Smooth muscle cell (in vitro differentiated cells): ENCODE data around the gene DUS1L. TPM values are rescaled to one million over a fixed set of nuclear protein-coding genes. Genes with fewer than 3 reads are reported as not detected.

Source experiments
- DNase-seq: peaks from one replicate; lab custom pipeline; 2025; ENCODE audit not compliant: unreplicated experiment; lab: John Stamatoyannopoulos, UW
- H2AFZ ChIP-seq: fragments of 200-600 bp; sonication (generic); 2 replicates; pipeline ENCODE4 v1.6.0; 2016; ENCODE audit warnings: antibody characterized with exemption, low read depth, mild to moderate bottlenecking
- H3F3A ChIP-seq: fragments of 200-600 bp; sonication (generic); 2 replicates; pipeline ENCODE4 v1.6.0; 2017; ENCODE audit warnings: antibody characterized with exemption, low read depth
- H3K27ac ChIP-seq: fragments of 200-600 bp; sonication (generic); 2 replicates; pipeline ENCODE4 v1.5.1; 2016; ENCODE audit warnings: low read depth, mild to moderate bottlenecking
- H3K27me3 ChIP-seq: fragments of 200-600 bp; sonication (generic); 2 replicates; pipeline ENCODE4 v1.6.1; 2016; ENCODE audit warnings: low read depth, mild to moderate bottlenecking
- H3K36me3 ChIP-seq: fragments of 200-600 bp; sonication (generic); 2 replicates; pipeline ENCODE4 v1.5.1; 2016; ENCODE audit warnings: low read depth
- H3K4me1 ChIP-seq: fragments of 200-600 bp; sonication (generic); 2 replicates; pipeline ENCODE4 v1.5.1; 2016; ENCODE audit warnings: low read depth
- H3K4me2 ChIP-seq: fragments of 200-600 bp; sonication (generic); 2 replicates; pipeline ENCODE4 v1.6.0; 2016; ENCODE audit warnings: mild to moderate bottlenecking
- H3K4me3 ChIP-seq: fragments of 200-600 bp; sonication (generic); 2 replicates; pipeline ENCODE4 v1.5.1; 2016; ENCODE audit warnings: mild to moderate bottlenecking
- H3K79me2 ChIP-seq: fragments of 200-600 bp; sonication (generic); 2 replicates; pipeline ENCODE4 v1.6.0; 2016; ENCODE audit warnings: low read depth, mild to moderate bottlenecking
- H3K9ac ChIP-seq: fragments of 200-600 bp; sonication (generic); 2 replicates; pipeline ENCODE4 v1.6.0; 2016; ENCODE audit warnings: low read depth
- H3K9me3 ChIP-seq: fragments of 200-600 bp; sonication (generic); replicated peaks from 2 replicates; pipeline ENCODE4 v1.5.1; 2016; ENCODE audit warnings: low read depth
- H4K20me1 ChIP-seq: fragments of 200-600 bp; sonication (generic); 2 replicates; pipeline ENCODE4 v1.6.0; 2016; ENCODE audit warnings: low read depth
- CTCF ChIP-seq: fragments of 200-600 bp; sonication (generic); IDR thresholded peaks from 2 replicates; pipeline ENCODE4 v1.5.1; 2017; ENCODE audit warnings: borderline replicate concordance, mild to moderate bottlenecking, antibody characterized with exemption; ENCODE audit not compliant: insufficient read depth, poor library complexity, severe bottlenecking
- WGBS: methylation state at CpG from one replicate; pipeline ENCODE4 v1.1.7; 2016; ENCODE audit warnings: low lambda C conversion rate; 5-methylcytosine and 5-hydroxymethylcytosine counted together
- polyA plus RNA-seq: library from polyadenylated mRNA; unstranded; fragments of >200 nt; fragmentation: Nextera tagmentation; extraction: Ambion mirVana; gene quantifications from 2 replicates; pipeline ENCODE4 v1.2.1, GENCODE V29; 2016
- total RNA-seq: library from RNA; depleted of rRNA; stranded (reverse); fragments of >200 nt; gene quantifications from 2 replicates; pipeline ENCODE4 v1.2.3, GENCODE V29; 2014

The DUS1L gene
- total and polyA plus RNA-seq, 2 experiments from 2014 or later, result 49.4 to 125 TPM

- TF ChIP-seq CTCF, result no peak
- H3K79me2 ChIP-seq, result no peaks in the 10 kb centered on the region
- H3K9ac ChIP-seq, result no peak overlapping the region
- H3K4me2 ChIP-seq, result no peak overlapping the region
- no peaks in the 10 kb centered on the region for H3K36me3 ChIP-seq
- H3K27me3 ChIP-seq, result no peaks in the 10 kb centered on the region
- 96% methylated on average over 16 of the region's 16 CpGs for WGBS
- H3K27ac ChIP-seq, result no peak overlapping the region
- no peak overlapping the region for H3K4me3 ChIP-seq
- peaks cover under 1% of the 10 kb centered on the region for H3K4me1 ChIP-seq
- H4K20me1 ChIP-seq, result no peaks in the 10 kb centered on the region
- no peak overlapping the region for H2AFZ ChIP-seq
- no peaks in the 10 kb centered on the region for H3F3A ChIP-seq
- no peaks in the 10 kb centered on the region for H3K9me3 ChIP-seq
- DNase-seq, result no peak
Observed at GRCh38 chr17:82029391-82029790, 36.2 kb downstream of the DUS1L start.

- Histone ChIP-seq H3K4me2 (no peak overlapping the region), H3K4me1 (peaks cover 5% of the 10 kb centered on the region), H4K20me1 (no peaks in the 10 kb centered on the region), H2AFZ (no peak overlapping the region), H3K4me3 (no peak overlapping the region), H3F3A (no peaks in the 10 kb centered on the region), H3K9me3 (no peaks in the 10 kb centered on the region), H3K9ac (no peak overlapping the region), H3K27ac (no peak overlapping the region), H3K27me3 (no peaks in the 10 kb centered on the region), H3K79me2 (no peaks in the 10 kb centered on the region), H3K36me3 (no peaks in the 10 kb centered on the region)
- TF ChIP-seq CTCF, result no peak
- no peak for DNase-seq
- WGBS, result 100% methylated on average over 9 of the region's 9 CpGs
Observed at GRCh38 chr17:82028966-82029365, 36.6 kb downstream of the DUS1L start.

GRCh38 chr17:82028246-82028645 lies 37.4 kb downstream of the DUS1L start:
- no peak for TF ChIP-seq CTCF
- Histone ChIP-seq H3F3A (no peaks in the 10 kb centered on the region), H3K9me3 (no peaks in the 10 kb centered on the region), H4K20me1 (no peaks in the 10 kb centered on the region), H3K27ac (no peak overlapping the region), H3K79me2 (no peaks in the 10 kb centered on the region), H3K4me1 (peaks cover 7% of the 10 kb centered on the region), H3K9ac (no peak overlapping the region), H3K27me3 (no peaks in the 10 kb centered on the region), H3K4me2 (no peak overlapping the region), H3K4me3 (no peak overlapping the region), H2AFZ (no peak overlapping the region), H3K36me3 (no peaks in the 10 kb centered on the region)
- WGBS, result 100% methylated on average over 6 of the region's 13 CpGs
- DNase-seq, result no peak

DNA sequence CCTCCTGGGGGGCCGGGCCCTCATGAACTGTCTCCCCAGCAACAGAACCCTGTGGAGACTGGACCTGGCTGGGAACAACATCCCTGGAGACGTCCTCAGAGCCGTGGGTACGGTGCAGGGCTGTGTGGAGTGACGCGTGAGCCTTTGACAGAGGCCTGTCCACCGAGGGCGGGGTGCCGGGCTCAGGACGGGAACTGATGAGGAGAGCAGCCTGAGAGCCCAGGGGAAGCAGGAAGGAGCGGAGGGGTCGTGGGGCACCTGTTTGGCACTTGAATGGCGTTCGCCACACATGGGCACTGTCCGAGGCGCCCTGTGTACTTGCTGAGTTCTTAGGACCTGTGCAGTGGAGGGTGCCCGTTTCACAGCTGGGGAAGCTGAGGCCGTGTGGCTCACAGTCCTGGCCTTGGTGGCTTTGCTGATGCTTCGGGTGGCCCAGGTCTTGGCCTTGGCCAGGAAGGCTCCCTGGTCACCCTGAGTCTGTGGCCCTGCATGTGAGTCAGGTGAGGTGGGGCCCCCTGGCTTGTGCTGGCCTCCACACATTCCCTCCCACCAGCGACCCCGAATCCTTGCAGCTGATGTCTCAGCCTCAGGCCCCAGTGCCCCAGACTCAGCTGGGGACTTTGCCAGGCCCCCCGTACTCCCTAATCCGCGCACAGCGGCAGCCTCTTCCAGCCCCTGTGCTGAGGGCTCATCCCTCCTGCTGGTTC lies 40.0 kb downstream of the DUS1L start:
- no peak for DNase-seq
- Histone ChIP-seq H3K79me2 (peaks cover 3% of the 10 kb centered on the region), H3K36me3 (no peaks in the 10 kb centered on the region), H3K4me1 (peaks cover 15% of the 10 kb centered on the region), H3K9me3 (no peaks in the 10 kb centered on the region), H3K4me3 (no peak overlapping the region), H4K20me1 (peaks cover 16% of the 10 kb centered on the region), H3F3A (no peaks in the 10 kb centered on the region), H3K9ac (no peak overlapping the region), H3K27me3 (no peaks in the 10 kb centered on the region), H3K27ac (no peak overlapping the region), H2AFZ (no peak overlapping the region), H3K4me2 (no peak overlapping the region)
- no peak for TF ChIP-seq CTCF
- 96% methylated on average over 25 of the region's 25 CpGs for WGBS
